Lower leg skin (tissue), 3 donors: ENCODE data around the gene SLC7A6OS.

Source experiments
- CTCF ChIP-seq, 3 donors: fragments of 450-650 bp; IDR thresholded peaks; one replicate each; pipeline ENCODE4 v1.5.1; 2016; ENCODE audit warnings: antibody characterized with exemption in 3 of 3, mild to moderate bottlenecking in 3 of 3, moderate library complexity in 2 of 3
- POLR2A ChIP-seq, 2 donors: fragments of 450-650 bp; IDR thresholded peaks; one replicate each; pipeline ENCODE4 v1.6.1; 2016 to 2017; ENCODE audit warnings: antibody characterized with exemption in 2 of 2, mild to moderate bottlenecking in 1 of 2, moderate library complexity in 1 of 2

DNA sequence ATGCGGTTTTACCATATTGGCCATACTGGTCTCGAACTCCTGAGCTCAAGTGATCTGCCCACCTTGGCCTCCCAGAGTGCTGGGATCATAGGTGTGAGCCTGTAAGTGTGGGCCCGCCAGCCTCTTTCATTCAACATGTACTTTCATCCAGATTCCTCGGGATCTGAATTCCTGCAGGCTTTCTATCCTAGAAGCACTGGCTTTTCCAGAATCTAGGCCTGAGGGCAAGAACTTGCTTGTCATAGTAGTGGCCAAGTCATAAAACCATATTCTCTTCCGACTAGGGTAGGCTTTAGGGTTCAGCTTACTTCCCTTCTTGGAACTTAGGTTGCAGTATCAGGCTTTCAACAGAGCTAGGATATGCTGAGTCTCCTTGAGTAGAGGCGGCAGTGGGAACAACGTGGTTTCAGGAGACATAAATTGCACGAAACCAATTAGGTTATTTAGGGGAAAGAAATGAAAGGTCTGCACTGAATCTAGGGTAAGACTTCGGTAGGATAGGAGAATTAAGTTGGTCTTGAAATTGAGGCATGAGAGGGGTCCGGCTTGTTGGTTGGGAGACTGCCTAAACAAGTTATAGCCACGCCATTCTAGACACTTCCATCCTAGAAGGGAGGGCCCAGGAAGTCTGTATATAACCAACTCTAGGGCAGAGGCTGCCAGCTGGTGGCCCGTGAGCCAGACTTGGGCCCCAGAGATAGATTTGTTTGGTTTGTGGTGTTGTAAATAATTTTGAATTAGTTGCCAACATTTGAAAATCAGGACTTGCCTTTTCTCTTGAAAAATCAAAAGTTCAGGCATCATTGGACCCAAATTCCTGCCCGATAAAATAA is 30.8 kb downstream of the SLC7A6OS start:
- TF ChIP-seq POLR2A (IDR thresholded peaks at IDR 0.05) (no peak), CTCF (IDR thresholded peaks at IDR 0.05) (no peak)
